SK-N-MC (cell line): ENCODE data around the gene JMJD6.

Source experiments
- EZH2 ChIP-seq: fragments of 200-600 bp; sonication (generic); IDR thresholded peaks from one replicate; pipeline ENCODE4 v1.6.1; 2017; ENCODE audit warnings: antibody characterized with exemption
- FOXP2 ChIP-seq: optimal IDR thresholded peaks from 2 replicates; pipeline ENCODE3; 2011; ENCODE audit warnings: mild to moderate bottlenecking, moderate library complexity; ENCODE audit not compliant: insufficient read depth; ENCODE audit errors: extremely low read length, control extremely low read depth
- POLR2AphosphoS5 ChIP-seq: IDR thresholded peaks from 2 replicates; pipeline ENCODE4 v1.6.1; 2012; ENCODE audit warnings: mild to moderate bottlenecking, low read depth, low read length, borderline replicate concordance

DNA sequence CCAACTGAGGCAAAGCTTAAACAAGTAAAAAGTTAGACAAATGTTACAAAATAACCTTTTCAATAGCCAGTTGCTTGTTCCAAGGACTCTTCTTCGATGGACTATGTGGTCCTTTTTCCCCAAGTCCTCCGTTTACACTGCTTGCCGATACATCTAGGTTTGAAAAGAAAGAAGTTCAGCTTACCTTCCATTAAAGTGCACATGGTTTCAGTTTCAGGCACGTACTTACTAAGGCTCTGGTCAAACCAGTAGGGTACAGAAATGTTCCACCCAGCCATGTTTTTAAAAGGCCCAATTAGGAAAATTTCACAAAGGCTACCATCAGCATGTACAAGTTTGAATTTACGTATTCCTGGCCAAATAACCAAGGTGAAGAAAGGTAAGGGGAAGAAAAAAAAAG is 8.6 kb upstream of the JMJD6 start:
- no peak for TF ChIP-seq FOXP2
- no peak for TF ChIP-seq EZH2
- TF ChIP-seq POLR2AphosphoS5: no peak
